Measurements from ENCODE around the gene GCGR. TPM values are rescaled to one million over a fixed set of nuclear protein-coding genes. Genes with fewer than 3 reads are reported as not detected.

Gene GCGR
- total RNA-seq, 4 donors from 2014 or later: 0.47 TPM; not detected in 3

- Histone ChIP-seq H3K9me3 (no peaks in the 10 kb centered on the region), H3K4me3 (no peak overlapping the region), H3K36me3 (no peaks in the 10 kb centered on the region), H3K4me1 (peaks cover 0 to 13% (median 8%) of the 10 kb centered on the region in 3 donors), H3K27ac (no peak overlapping the region), H3K27me3 (peaks cover 97% of the 10 kb centered on the region)
- TF ChIP-seq CTCF (IDR thresholded peaks at IDR 0.05): no peak
- no peak for TF ChIP-seq EP300 (IDR thresholded peaks at IDR 0.05)
- no peak for TF ChIP-seq POLR2A (IDR thresholded peaks at IDR 0.05)
- TF ChIP-seq POLR2AphosphoS5 (IDR thresholded peaks at IDR 0.05): no peak
- WGBS, 2 donors (ENCODE audit: low coverage in 1 of 2): 58 to 63% methylated on average over 9 to 10 of the region's 20 CpGs
- ATAC-seq: no peak
These were observed 5.0 kb downstream of the GCGR start for GRCh38 chr17:81808778-81809555.

- Histone ChIP-seq H3K36me3 (no peaks in the 10 kb centered on the region), H3K27me3 (peaks cover 95% of the 10 kb centered on the region), H3K4me3 (no peak overlapping the region), H3K27ac (no peak overlapping the region), H3K4me1 (peaks cover 0 to 7% (median 4%) of the 10 kb centered on the region in 3 donors), H3K9me3 (no peaks in the 10 kb centered on the region)
- no peak for ATAC-seq
- TF ChIP-seq CTCF (IDR thresholded peaks at IDR 0.05) (no peak), POLR2A (IDR thresholded peaks at IDR 0.05) (no peak), EP300 (IDR thresholded peaks at IDR 0.05) (no peak), POLR2AphosphoS5 (IDR thresholded peaks at IDR 0.05) (no peak)
- WGBS, 2 donors (ENCODE audit: low coverage in 1 of 2): 83% methylated on average over 2 to 3 of the region's 7 CpGs
These were observed 5.6 kb downstream of the GCGR start for GRCh38 chr17:81809556-81809998.

GRCh38 chr17:81810476-81810875 is 6.5 kb downstream of the GCGR start:
- 77% methylated on average over 7 of the region's 8 CpGs; no CpG with 5 or more reads in 1 of the 2 donors for WGBS, 2 donors (ENCODE audit: low coverage in 1 of 2)
- Histone ChIP-seq H3K4me1 (no peaks in the 10 kb centered on the region), H3K36me3 (no peaks in the 10 kb centered on the region), H3K27me3 (peaks cover 95% of the 10 kb centered on the region), H3K9me3 (no peaks in the 10 kb centered on the region), H3K4me3 (no peak overlapping the region), H3K27ac (no peak overlapping the region)
- TF ChIP-seq POLR2A (IDR thresholded peaks at IDR 0.05): no peak
- TF ChIP-seq CTCF (IDR thresholded peaks at IDR 0.05): no peak
- no peak for TF ChIP-seq POLR2AphosphoS5 (IDR thresholded peaks at IDR 0.05)
- no peak for ATAC-seq

- H3K4me3 ChIP-seq: no peak overlapping the region
- H3K9me3 ChIP-seq: no peaks in the 10 kb centered on the region
- TF ChIP-seq POLR2AphosphoS5 (IDR thresholded peaks at IDR 0.05): no peak
- TF ChIP-seq CTCF (IDR thresholded peaks at IDR 0.05): no peak
- TF ChIP-seq POLR2A (IDR thresholded peaks at IDR 0.05): no peak
- no peak for TF ChIP-seq EP300 (IDR thresholded peaks at IDR 0.05)
- no peak overlapping the region for H3K27ac ChIP-seq
- H3K4me1 ChIP-seq: no peaks in the 10 kb centered on the region
- H3K36me3 ChIP-seq: no peaks in the 10 kb centered on the region
- H3K27me3 ChIP-seq: peaks cover 95% of the 10 kb centered on the region
- 40% methylated on average over 1 of the region's 42 CpGs; no CpG with 5 or more reads in 1 of the 2 donors for WGBS, 2 donors (ENCODE audit: low coverage in 1 of 2)
- ATAC-seq: no peak
These were observed 7.1 kb downstream of the GCGR start for GRCh38 chr17:81810892-81811704.
